WTC11 (cell line): ENCODE data around the gene ASIC5. TPM values are rescaled to one million over a fixed set of nuclear protein-coding genes. Genes with fewer than 3 reads are reported as not detected.

Experiments
- ATAC-seq: fragments of 200-7000 bp; cut with Tn5 transposase; 2 replicates; pipeline ENCODE4 v1.10.0; 2021; ENCODE audit warnings: mild to moderate bottlenecking, moderate library complexity
- CTCF ChIA-PET: fragments of 300-600 bp; sonication (Branson Sonifier 250); formaldehyde crosslinking; loops from one replicate; lab custom pipeline; 2021; ENCODE audit warnings: antibody characterized with exemption; lab: Charles Lee
- POLR2A ChIA-PET: fragments of 350-600 bp; sonication (Branson Sonifier 250); formaldehyde crosslinking; loops from one replicate; lab custom pipeline; 2021; ENCODE audit warnings: antibody characterized with exemption; lab: Charles Lee
- DNase-seq: peaks from one replicate; pipeline ENCODE4 v3.0.0; 2021; ENCODE audit warnings: low spot score
- H3K27ac Mint-ChIP-seq: 2 replicates; pipeline ENCODE4 v1.8.0; 2021; ENCODE audit warnings: mixed read lengths
- H3K27me3 Mint-ChIP-seq: 2 replicates; pipeline ENCODE4 v1.8.0; 2021; ENCODE audit warnings: low read depth, mild to moderate bottlenecking, moderate library complexity, mixed read lengths
- H3K36me3 Mint-ChIP-seq: 2 replicates; pipeline ENCODE4 v1.8.0; 2021; ENCODE audit warnings: mixed read lengths
- H3K4me1 Mint-ChIP-seq: 2 replicates; pipeline ENCODE4 v1.8.0; 2022; ENCODE audit warnings: mixed read lengths
- H3K4me3 Mint-ChIP-seq: 2 replicates; pipeline ENCODE4 v1.8.0; 2021; ENCODE audit warnings: mild to moderate bottlenecking, moderate library complexity, mixed read lengths
- H3K9me3 Mint-ChIP-seq: 2 replicates; pipeline ENCODE4 v1.8.0; 2021; ENCODE audit warnings: mixed read lengths
- AFF4 ChIP-seq: sonication (generic); formaldehyde crosslinking; IDR thresholded peaks from 2 replicates; pipeline ENCODE4 v1.8.1; 2023; ENCODE audit warnings: mild to moderate bottlenecking, missing genetic modification reagents, borderline replicate concordance
- ARID4B ChIP-seq: sonication (generic); formaldehyde crosslinking; IDR thresholded peaks from 2 replicates; pipeline ENCODE4 v1.8.0; 2023; ENCODE audit warnings: missing genetic modification reagents, mild to moderate bottlenecking, borderline replicate concordance
- ATF3 ChIP-seq: sonication (generic); formaldehyde crosslinking; conservative IDR thresholded peaks from 2 replicates; pipeline ENCODE4 v1.8.1; 2022; ENCODE audit warnings: mild to moderate bottlenecking, missing genetic modification reagents
- E2F5 ChIP-seq: sonication (generic); formaldehyde crosslinking; IDR thresholded peaks from 2 replicates; pipeline ENCODE4 v1.8.1; 2022; ENCODE audit warnings: mild to moderate bottlenecking, moderate library complexity, missing genetic modification reagents
- ELF4 ChIP-seq: sonication (generic); formaldehyde crosslinking; IDR thresholded peaks from 2 replicates; pipeline ENCODE4 v1.8.1; 2022; ENCODE audit warnings: low read depth, mild to moderate bottlenecking, moderate library complexity, missing genetic modification reagents
- GTF2I ChIP-seq: fragments of 250-450 bp; sonication (Bioruptor Pico); conservative IDR thresholded peaks from 2 replicates; pipeline ENCODE4 v1.4.0; 2021; ENCODE audit warnings: mild to moderate bottlenecking
- HMGA2 ChIP-seq: fragments of 250-450 bp; sonication (Bioruptor Pico); IDR thresholded peaks from 2 replicates; pipeline ENCODE4 v1.4.0; 2021; ENCODE audit warnings: mild to moderate bottlenecking, moderate library complexity
- IRF1 ChIP-seq: sonication (generic); formaldehyde crosslinking; IDR thresholded peaks from 2 replicates; pipeline ENCODE4 v1.8.0; 2023; ENCODE audit warnings: missing genetic modification reagents
- KAT7 ChIP-seq: sonication (generic); formaldehyde crosslinking; IDR thresholded peaks from 2 replicates; pipeline ENCODE4 v1.8.1; 2023; ENCODE audit warnings: missing genetic modification reagents, mild to moderate bottlenecking, borderline replicate concordance
- NR3C1 ChIP-seq: sonication (generic); formaldehyde crosslinking; conservative IDR thresholded peaks from 2 replicates; pipeline ENCODE4 v1.8.1; 2023; ENCODE audit warnings: low read depth, mild to moderate bottlenecking, missing genetic modification reagents
- PREB ChIP-seq: sonication (generic); formaldehyde crosslinking; IDR thresholded peaks from 2 replicates; pipeline ENCODE4 v1.8.1; 2022; ENCODE audit warnings: mild to moderate bottlenecking, missing genetic modification reagents, moderate library complexity, borderline replicate concordance
- SMAD4 ChIP-seq: sonication (generic); formaldehyde crosslinking; IDR thresholded peaks from 2 replicates; pipeline ENCODE4 v1.8.0; 2022; ENCODE audit warnings: mild to moderate bottlenecking, missing genetic modification reagents
- STAT6 ChIP-seq: sonication (generic); formaldehyde crosslinking; conservative IDR thresholded peaks from 2 replicates; pipeline ENCODE4 v1.8.1; 2023; ENCODE audit warnings: mild to moderate bottlenecking, low read depth, missing genetic modification reagents, moderate library complexity
- TEAD1 ChIP-seq: sonication (generic); formaldehyde crosslinking; IDR thresholded peaks from 2 replicates; pipeline ENCODE4 v1.8.0; 2022; ENCODE audit warnings: mild to moderate bottlenecking, missing genetic modification reagents
- TP53 ChIP-seq: sonication (generic); formaldehyde crosslinking; IDR thresholded peaks from 2 replicates; pipeline ENCODE4 v1.8.1; 2023; ENCODE audit warnings: mild to moderate bottlenecking, missing genetic modification reagents
- USF2 ChIP-seq: sonication (generic); formaldehyde crosslinking; IDR thresholded peaks from 2 replicates; pipeline ENCODE4 v1.8.1; 2023; ENCODE audit warnings: mild to moderate bottlenecking, missing genetic modification reagents, moderate library complexity
- ZBTB21 ChIP-seq: sonication (generic); formaldehyde crosslinking; IDR thresholded peaks from 2 replicates; pipeline ENCODE4 v1.8.1; 2023; ENCODE audit warnings: mild to moderate bottlenecking, missing genetic modification reagents, borderline replicate concordance
- ZMAT4 ChIP-seq: fragments of 250-450 bp; sonication (Bioruptor Pico); IDR thresholded peaks from 2 replicates; pipeline ENCODE4 v1.9.0; 2021; ENCODE audit warnings: mild to moderate bottlenecking
- ZNF232 ChIP-seq: sonication (generic); formaldehyde crosslinking; IDR thresholded peaks from 2 replicates; pipeline ENCODE4 v1.8.0; 2022; ENCODE audit warnings: mild to moderate bottlenecking, missing genetic modification reagents
- ZNF317 ChIP-seq: sonication (generic); formaldehyde crosslinking; IDR thresholded peaks from 2 replicates; pipeline ENCODE4 v1.8.1; 2023; ENCODE audit warnings: low read depth, mild to moderate bottlenecking, moderate library complexity, missing genetic modification reagents, borderline replicate concordance
- ZNF416 ChIP-seq: fragments of 250-450 bp; sonication (Bioruptor Pico); IDR thresholded peaks from 2 replicates; pipeline ENCODE4 v1.9.0; 2021; ENCODE audit warnings: mild to moderate bottlenecking, inconsistent platforms
- total RNA-seq: library from RNA; stranded (reverse); gene quantifications from 3 replicates; pipeline ENCODE4 v1.2.3, GENCODE V29; 2021

The ASIC5 gene
- total RNA-seq, 1 experiment from 2014 or later = not detected

GRCh38 chr4:155785828-155786227 lies 80.2 kb downstream of the ASIC5 start (continued):
- TF ChIP-seq AFF4 (CRISPR knock-in tag) (no peak), STAT6 (CRISPR knock-in tag) (no peak), NR3C1 (CRISPR knock-in tag) (no peak), ZNF416 (CRISPR knock-in tag) (no peak), E2F5 (CRISPR knock-in tag) (no peak), ZBTB21 (CRISPR knock-in tag) (no peak), HMGA2 (CRISPR knock-in tag) (no peak), ATF3 (CRISPR knock-in tag) (no peak), GTF2I (CRISPR knock-in tag) (no peak), IRF1 (CRISPR knock-in tag) (no peak)
- TF ChIP-seq, all 79 proteins: peak for 0

- Mint-ChIP-seq H3K9me3 (no peaks in the 10 kb centered on the region), H3K36me3 (no peaks in the 10 kb centered on the region), H3K4me1 (peaks cover 21% of the 10 kb centered on the region), H3K27ac (no peak overlapping the region), H3K4me3 (no peak overlapping the region), H3K27me3 (no peaks in the 10 kb centered on the region; the same call in 1 of the 2 replicates)
- CTCF ChIA-PET = interaction anchor here (1.1 kb wide), 1 partner anchor 255 kb away, joined by 3 read pairs; no protein-coding TSS in a partner anchor
- ATAC-seq (no peak), DNase-seq (no peak)
- POLR2A ChIA-PET = no interaction called here
- TF ChIP-seq PREB (CRISPR knock-in tag) = no peak
- no peak for TF ChIP-seq ZNF317 (CRISPR knock-in tag)
- no peak for TF ChIP-seq SMAD4
- TF ChIP-seq KAT7 = no peak
- no peak for TF ChIP-seq TEAD1 (CRISPR knock-in tag)
- no peak for TF ChIP-seq GTF2I (CRISPR knock-in tag)
- TF ChIP-seq ARID4B (CRISPR knock-in tag) = no peak
- no peak for TF ChIP-seq USF2 (CRISPR knock-in tag)
- TF ChIP-seq ZMAT4 = no peak
- TF ChIP-seq ZNF232 (CRISPR knock-in tag) = no peak
- TF ChIP-seq TP53 (CRISPR knock-in tag) = no peak
- no peak for TF ChIP-seq ELF4
These were observed 81.4 kb downstream of the ASIC5 start for GRCh38 chr4:155784637-155785036.
